K562 (cell line): ENCODE results near the gene STK4. TPM values are rescaled to one million over a fixed set of nuclear protein-coding genes. Genes with fewer than 3 reads are reported as not detected.

ENCODE experiments used
- ADNP ChIP-seq: fragments of 200-800 bp; sonication (Bioruptor generic); IDR thresholded peaks from 2 replicates; pipeline ENCODE4 v1.6.1; 2016; ENCODE audit warnings: missing genetic modification characterization, missing compliant biosample characterization
- BRF1 ChIP-seq: IDR thresholded peaks from 3 replicates; pipeline ENCODE4 v1.6.1; 2011; ENCODE audit warnings: borderline replicate concordance, mild to moderate bottlenecking; ENCODE audit not compliant: insufficient read length; ENCODE audit errors: extremely low read depth
- CBX5 ChIP-seq: IDR thresholded peaks from 2 replicates; pipeline ENCODE4 v1.6.1; 2014; ENCODE audit warnings: low read depth, borderline replicate concordance
- CEBPZ ChIP-seq: fragments of 150-350 bp; IDR thresholded peaks from 2 replicates; pipeline ENCODE4 v1.6.1; 2014; ENCODE audit warnings: low read depth, mild to moderate bottlenecking, low read length, borderline replicate concordance
- CSDE1 ChIP-seq, 2 experiments: fragments of 450-650 bp; IDR thresholded peaks; 2 replicates each; pipeline ENCODE4 v1.6.1; 2016; ENCODE audit warnings: mild to moderate bottlenecking in 1 of 2
- E2F3 ChIP-seq: fragments of 250-450 bp; sonication (Bioruptor Pico); IDR thresholded peaks from 2 replicates; pipeline ENCODE4 v1.4.0; 2020; ENCODE audit warnings: mild to moderate bottlenecking
- E4F1 ChIP-seq: fragments of 250-450 bp; sonication (Bioruptor Pico); IDR thresholded peaks from 2 replicates; pipeline ENCODE4 v1.5.0; 2021; ENCODE audit warnings: mild to moderate bottlenecking, borderline replicate concordance
- ELK1 ChIP-seq: sonication (generic); formaldehyde crosslinking; IDR thresholded peaks from 2 replicates; pipeline ENCODE4 v1.8.1; 2022; ENCODE audit warnings: missing genetic modification reagents
- MCM3 ChIP-seq: fragments of 450-650 bp; IDR thresholded peaks from 2 replicates; pipeline ENCODE4 v1.6.1; 2016
- SIX5 ChIP-seq, 2 experiments: IDR thresholded peaks; 2 replicates each; pipeline ENCODE4 v1.6.1; 2011; ENCODE audit warnings: low read length in 2 of 2, borderline replicate concordance in 1 of 2, low read depth in 1 of 2, mild to moderate bottlenecking in 1 of 2, moderate library complexity in 1 of 2; ENCODE audit not compliant: insufficient read depth in 1 of 2
- TSHZ1 ChIP-seq: fragments of 250-450 bp; sonication (Bioruptor Pico); IDR thresholded peaks from 2 replicates; pipeline ENCODE4 v1.4.0; 2020; ENCODE audit warnings: mild to moderate bottlenecking, moderate library complexity
- UBTF ChIP-seq, 2 experiments: IDR thresholded peaks; 2 replicates each; pipeline ENCODE4 v1.6.1; 2012; ENCODE audit warnings: improper control_type of control experiment in 2 of 2, low read depth in 2 of 2, low read length in 2 of 2, borderline replicate concordance in 1 of 2
- ZC3H8 ChIP-seq: fragments of 450-650 bp; IDR thresholded peaks from 2 replicates; pipeline ENCODE4 v1.6.1; 2017
- polyA plus RNA-seq, 8 experiments: library from polyadenylated mRNA; depleted of rRNA in 4 of 8; stranded (reverse) in 5 of 8; unstranded in 3 of 8; fragments of >200 nt; fragmentation: Nextera tagmentation in 2 of 8; fragmentation: Illumina TruSeq in 1 of 8; extraction: Ambion mirVana in 2 of 8; extraction: Trizol in 1 of 8; gene quantifications; 2 replicates each; pipeline versions ENCODE4 v1.2.1 to v1.2.3, GENCODE V29; 2011 to 2014; ENCODE audit warnings: inconsistent platforms in 1 of 8, missing spikeins in 1 of 8
- total RNA-seq, 7 experiments: library from RNA; depleted of rRNA in 6 of 7; stranded (reverse); fragments of >200 nt in 6 of 7; fragmentation: Illumina TruSeq in 2 of 7; extraction: Trizol in 2 of 7; gene quantifications; 2 replicates each; pipeline versions ENCODE4 v1.2.1 to v1.2.3, GENCODE V29; 2011 to 2021; ENCODE audit warnings: low replicate concordance in 1 of 7

Gene STK4
- total and polyA plus RNA-seq, 9 of the 15 experiments (the other 6 are each of a cell fraction or from before 2014, with no cell fraction given) = 11.9 to 30.6 (median 22.2) TPM

GRCh38 chr20:45036044-45036755 lies 69.9 kb downstream of the STK4 start (continued):
- TF ChIP-seq E4F1 (CRISPR knock-in tag) = no peak
- TF ChIP-seq ZC3H8 = no peak
- no peak for TF ChIP-seq ADNP (tag)
- no peak for TF ChIP-seq E2F3 (CRISPR knock-in tag)
- TF ChIP-seq MCM3 = no peak
- no peak for TF ChIP-seq SIX5 (IDR thresholded peaks at IDR 0.05; ENCODE audit: borderline replicate concordance in 1 of 2, insufficient read depth in 1 of 2, low read depth in 1 of 2, low read length in 2 of 2)
- TF ChIP-seq CBX5 = no peak
- TF ChIP-seq CEBPZ = no peak
- TF ChIP-seq TSHZ1 = no peak
- no peak for TF ChIP-seq UBTF (IDR thresholded peaks at IDR 0.05; ENCODE audit: borderline replicate concordance in 1 of 2, low read depth in 2 of 2, low read length in 2 of 2)
- TF ChIP-seq CSDE1 (IDR thresholded peaks at IDR 0.05) = no peak
- TF ChIP-seq BRF1 = no peak
- TF ChIP-seq ELK1 (CRISPR knock-in tag) = no peak
